ENCODE data around the gene FPR3. TPM values are rescaled to one million over a fixed set of nuclear protein-coding genes. Genes with fewer than 3 reads are reported as not detected.
A peak's percentile ranks its signal among the peaks of the same experiment; 100 is the strongest.
"Not testable (repeated sequence)": the region's sequence is repeated elsewhere in the genome, so short reads cannot be mapped to it uniquely, and the experiment has no call there.

FPR3 gene
- total RNA-seq, 1 experiment from 2014 or later: not detected

- Histone ChIP-seq H3K36me3 (no peaks in the 10 kb centered on the region), H3K27me3 (peaks cover 2% of the 10 kb centered on the region; the same call in 1 of the 2 replicates), H3K4me3 (no peak overlapping the region), H3K9me3 (no peaks in the 10 kb centered on the region; the same call in 1 of the 2 replicates)
- DNase-seq: no peak
Measured at GRCh38 chr19:51798062-51798461, 3.1 kb downstream of the FPR3 start.

GRCh38 chr19:51799034-51799773 lies 4.2 kb downstream of the FPR3 start:
- peak; percentile 92 for DNase-seq
- Histone ChIP-seq H3K4me3 (no peak overlapping the region), H3K36me3 (no peaks in the 10 kb centered on the region), H3K27me3 (peaks cover 4% of the 10 kb centered on the region; the same call in 1 of the 2 replicates), H3K9me3 (no peaks in the 10 kb centered on the region; the same call in 1 of the 2 replicates)

GRCh38 chr19:51799774-51800472 lies 5.0 kb downstream of the FPR3 start:
- peaks cover 2% of the 10 kb centered on the region; the same call in 1 of the 2 replicates for H3K27me3 ChIP-seq
- no peak overlapping the region for H3K4me3 ChIP-seq
- no peaks in the 10 kb centered on the region; the same call in 1 of the 2 replicates for H3K9me3 ChIP-seq
- no peak for DNase-seq
- no peaks in the 10 kb centered on the region for H3K36me3 ChIP-seq

- peaks cover 2% of the 10 kb centered on the region; the same call in 1 of the 2 replicates for H3K27me3 ChIP-seq
- no peak for DNase-seq
- H3K4me3 ChIP-seq: no peak overlapping the region
- no peaks in the 10 kb centered on the region; the same call in 1 of the 2 replicates for H3K9me3 ChIP-seq
- H3K36me3 ChIP-seq: no peaks in the 10 kb centered on the region
Measured at GRCh38 chr19:51800473-51801244, 5.7 kb downstream of the FPR3 start.

GRCh38 chr19:51802775-51803174 lies 7.8 kb downstream of the FPR3 start:
- DNase-seq: no peak
- H3K36me3 ChIP-seq: no peaks in the 10 kb centered on the region
- peaks cover 2% of the 10 kb centered on the region; the same call in 1 of the 2 replicates for H3K27me3 ChIP-seq
- H3K4me3 ChIP-seq: no peak overlapping the region
- no peaks in the 10 kb centered on the region for H3K9me3 ChIP-seq

- no peak for DNase-seq
- H3K36me3 ChIP-seq: no peaks in the 10 kb centered on the region
Measured at GRCh38 chr19:51803519-51803918, 8.6 kb downstream of the FPR3 start.

GRCh38 chr19:51803967-51804366 lies 9.0 kb downstream of the FPR3 start:
- no peaks in the 10 kb centered on the region for H3K9me3 ChIP-seq
- no peak overlapping the region for H3K4me3 ChIP-seq
- H3K27me3 ChIP-seq: peaks cover 2% of the 10 kb centered on the region; the same call in 1 of the 2 replicates
- no peak for DNase-seq
- no peaks in the 10 kb centered on the region for H3K36me3 ChIP-seq

More at GRCh38 chr19:51803519-51803918, 8.6 kb downstream of the FPR3 start:
- H3K27me3 ChIP-seq: peaks cover 2% of the 10 kb centered on the region; the same call in 1 of the 2 replicates
- no peak overlapping the region for H3K4me3 ChIP-seq
- no peaks in the 10 kb centered on the region for H3K9me3 ChIP-seq

- H3K36me3 ChIP-seq, DNase-seq: not testable (repeated sequence)
Measured at GRCh38 chr19:51804789-51805188, 9.8 kb downstream of the FPR3 start.

GRCh38 chr19:51805396-51805795 lies 10.4 kb downstream of the FPR3 start:
- not testable (repeated sequence) for H3K27me3 ChIP-seq, DNase-seq, H3K9me3 ChIP-seq, H3K4me3 ChIP-seq, H3K36me3 ChIP-seq

More at GRCh38 chr19:51804789-51805188, 9.8 kb downstream of the FPR3 start:
- not testable (repeated sequence) for H3K9me3 ChIP-seq, H3K4me3 ChIP-seq, H3K27me3 ChIP-seq

GRCh38 chr19:51806571-51806970 lies 11.6 kb downstream of the FPR3 start:
- not testable (repeated sequence) for DNase-seq, H3K4me3 ChIP-seq, H3K36me3 ChIP-seq, H3K27me3 ChIP-seq, H3K9me3 ChIP-seq

- Histone ChIP-seq H3K9me3 (no peaks in the 10 kb centered on the region), H3K27me3 (peaks cover 2% of the 10 kb centered on the region; the same call in 1 of the 2 replicates), H3K36me3 (no peaks in the 10 kb centered on the region), H3K4me3 (no peak overlapping the region)
- DNase-seq: no peak
Measured at GRCh38 chr19:51807111-51807701, 12.2 kb downstream of the FPR3 start.

- Histone ChIP-seq H3K36me3 (no peaks in the 10 kb centered on the region), H3K9me3 (no peaks in the 10 kb centered on the region), H3K4me3 (no peak overlapping the region), H3K27me3 (peaks cover 2% of the 10 kb centered on the region; the same call in 1 of the 2 replicates)
- DNase-seq: no peak
Measured at GRCh38 chr19:51807925-51808324, 13.0 kb downstream of the FPR3 start.

- H3K36me3 ChIP-seq: no peaks in the 10 kb centered on the region
- no peak for DNase-seq
- no peaks in the 10 kb centered on the region for H3K9me3 ChIP-seq
- H3K27me3 ChIP-seq: no peaks in the 10 kb centered on the region; the same call in 1 of the 2 replicates
- H3K4me3 ChIP-seq: no peak overlapping the region
Measured at GRCh38 chr19:51808333-51808986, 13.5 kb downstream of the FPR3 start.

GRCh38 chr19:51809787-51810186 lies 14.8 kb downstream of the FPR3 start:
- no peaks in the 10 kb centered on the region; the same call in 1 of the 2 replicates for H3K27me3 ChIP-seq
- H3K4me3 ChIP-seq: no peak overlapping the region
- no peaks in the 10 kb centered on the region for H3K9me3 ChIP-seq
- no peak for DNase-seq
- no peaks in the 10 kb centered on the region for H3K36me3 ChIP-seq

- H3K36me3 ChIP-seq: no peaks in the 10 kb centered on the region
- no peak overlapping the region for H3K4me3 ChIP-seq
Measured at GRCh38 chr19:51810223-51810622, 15.3 kb downstream of the FPR3 start.

GRCh38 chr19:51811344-51811743 lies 16.4 kb downstream of the FPR3 start:
- Histone ChIP-seq H3K36me3 (no peaks in the 10 kb centered on the region), H3K4me3 (no peak overlapping the region), H3K27me3 (no peaks in the 10 kb centered on the region; the same call in 1 of the 2 replicates), H3K9me3 (no peaks in the 10 kb centered on the region)
- no peak for DNase-seq

More at GRCh38 chr19:51810223-51810622, 15.3 kb downstream of the FPR3 start:
- H3K27me3 ChIP-seq: no peaks in the 10 kb centered on the region; the same call in 1 of the 2 replicates
- DNase-seq: no peak
- H3K9me3 ChIP-seq: no peaks in the 10 kb centered on the region

All from MG63 (cell line).